ENCODE measurements around the gene CCDC27. TPM values are rescaled to one million over a fixed set of nuclear protein-coding genes. Genes with fewer than 3 reads are reported as not detected.

CCDC27 gene
- total and polyA plus RNA-seq, 2 of the 8 experiments (the other 6 are each of a cell fraction or from before 2014, with no cell fraction given) = 0.15 TPM; not detected in 1

DNA sequence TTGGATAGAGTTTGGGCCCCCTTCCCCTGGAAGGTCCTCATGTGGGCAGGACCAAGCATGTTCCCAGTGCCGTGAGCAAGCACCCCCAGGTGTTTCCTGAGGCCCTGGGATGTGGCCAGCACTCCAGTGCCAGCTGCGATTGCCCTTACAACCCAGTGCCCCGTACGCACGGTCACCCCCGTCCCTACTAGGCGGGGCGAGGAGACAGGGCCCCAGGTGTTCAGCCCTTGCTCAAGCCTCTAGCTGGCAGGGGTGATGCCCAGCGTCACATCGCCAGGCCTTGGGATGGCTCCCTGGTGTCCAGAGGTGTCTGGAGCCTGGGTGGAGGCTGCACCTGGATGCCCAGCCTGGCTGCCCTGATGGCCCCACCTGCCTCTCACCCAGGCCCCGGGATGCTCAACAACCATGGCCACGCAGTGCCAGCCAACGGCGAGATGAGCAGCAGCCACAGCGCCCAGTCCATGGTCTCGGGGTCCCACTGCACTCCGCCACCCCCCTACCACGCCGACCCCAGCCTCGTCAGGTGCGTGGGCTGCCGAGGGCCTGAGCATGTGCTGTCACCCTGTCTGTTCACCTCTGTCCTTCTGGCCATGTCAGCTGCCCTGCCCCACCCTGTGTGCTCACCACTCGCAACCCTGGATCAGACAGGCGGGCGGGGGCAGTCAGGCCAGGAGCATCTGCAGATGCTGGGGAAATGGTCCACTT lies 21.6 kb upstream of the CCDC27 start (continued):
- TF ChIP-seq CHD7 (IDR thresholded peaks at IDR 0.05; ENCODE audit: insufficient replicate concordance, low read length) (no peak), SAP30 (IDR thresholded peaks at IDR 0.05; ENCODE audit: insufficient read depth, insufficient replicate concordance, low read length) (no peak), CHD1 (IDR thresholded peaks at IDR 0.05; ENCODE audit: low read depth, low read length) (no peak), BCL11A (IDR thresholded peaks at IDR 0.05; ENCODE audit: low read depth in 2 of 2, low read length in 2 of 2) (no peak), JUND (IDR thresholded peaks at IDR 0.05; ENCODE audit: low read length) (no peak)

Data from H1 (cell line).